Mononuclear cell (primary cell): ENCODE results near the gene PLD1. TPM values are rescaled to one million over a fixed set of nuclear protein-coding genes. Genes with fewer than 3 reads are reported as not detected.

Experiments
- H3K27me3 ChIP-seq: 2 replicates; pipeline ENCODE4 v1.6.0; 2011; ENCODE audit warnings: low read length, control low read depth; ENCODE audit not compliant: insufficient read depth
- H3K4me1 ChIP-seq: 2 replicates; pipeline ENCODE4 v1.5.1; 2011; ENCODE audit warnings: mild to moderate bottlenecking, low read length, control low read depth; ENCODE audit not compliant: insufficient read depth
- H3K4me3 ChIP-seq: 2 replicates; pipeline ENCODE4 v1.5.1; 2011; ENCODE audit warnings: mild to moderate bottlenecking, low read length, moderate library complexity
- H3K9me3 ChIP-seq: 2 replicates; pipeline ENCODE4 v1.5.1; 2011; ENCODE audit warnings: low read depth, mild to moderate bottlenecking, control low read depth, low read length
- total RNA-seq: library from RNA; depleted of rRNA; stranded (reverse); fragments of >200 nt; gene quantifications from one replicate; pipeline ENCODE4 v1.2.3, GENCODE V29; 2012

The PLD1 gene
- total RNA-seq, 1 donor, result 10.4 TPM

DNA sequence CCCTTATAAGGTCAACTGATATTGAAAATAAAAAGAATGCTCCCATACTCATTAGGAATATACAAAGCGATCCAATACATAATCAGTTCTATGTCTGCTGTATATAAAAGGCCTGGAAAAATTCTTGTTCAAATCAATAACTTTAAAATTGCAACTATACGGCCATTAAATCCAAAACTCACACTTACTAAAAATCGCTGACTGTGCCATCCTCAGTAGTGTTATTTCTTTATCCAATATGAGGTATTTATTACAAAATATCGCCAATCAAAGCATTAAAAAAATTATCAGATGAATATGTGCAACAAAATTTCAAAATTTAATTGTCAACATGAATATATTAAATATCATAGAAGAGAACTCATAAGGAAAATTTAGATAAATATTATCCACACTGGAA, 146.5 kb downstream of the PLD1 start:
- Histone ChIP-seq H3K4me1 (no peaks in the 10 kb centered on the region), H3K27me3 (no peaks in the 10 kb centered on the region), H3K9me3 (no peaks in the 10 kb centered on the region), H3K4me3 (no peak overlapping the region)

DNA sequence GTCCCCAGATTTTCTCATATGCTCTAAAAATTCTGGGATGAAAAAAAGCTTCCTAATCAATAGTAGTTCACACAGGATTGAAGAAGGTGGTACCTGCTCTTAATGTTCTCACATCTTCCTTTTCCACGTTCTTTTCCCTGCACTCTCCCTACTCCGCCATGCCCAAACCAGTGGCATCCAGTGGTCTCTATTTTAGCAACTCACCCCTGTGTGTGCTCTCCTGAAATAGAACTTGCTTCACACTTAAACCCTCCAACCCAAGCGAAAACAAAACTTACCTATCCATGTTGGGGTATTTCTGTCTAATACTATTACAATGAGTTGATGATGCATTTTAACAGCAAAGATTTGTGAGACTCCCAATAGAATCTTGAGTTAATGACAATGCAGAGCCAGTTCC, 148.8 kb downstream of the PLD1 start:
- Histone ChIP-seq H3K4me3 (no peak overlapping the region), H3K4me1 (no peaks in the 10 kb centered on the region), H3K9me3 (no peaks in the 10 kb centered on the region), H3K27me3 (no peaks in the 10 kb centered on the region)

DNA sequence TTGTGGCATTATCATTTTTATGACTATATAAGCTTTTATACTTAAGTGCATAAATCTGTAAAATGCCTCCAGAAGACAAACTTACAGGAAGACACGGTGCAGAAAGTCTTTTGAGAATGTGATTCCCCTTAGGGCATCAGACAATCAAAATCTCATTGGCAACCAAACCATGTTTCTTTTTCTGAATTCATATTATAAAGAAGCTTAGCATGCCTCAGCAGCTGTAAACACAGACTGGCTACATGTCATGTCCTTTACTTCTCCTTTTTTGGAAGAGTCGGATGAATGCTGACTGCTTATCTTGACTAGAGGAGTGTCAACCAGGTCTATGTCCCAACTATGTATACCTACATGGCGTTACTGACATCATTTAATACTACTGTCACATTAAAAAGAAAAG, 150.1 kb downstream of the PLD1 start:
- H3K4me3 ChIP-seq, result no peak overlapping the region
- H3K4me1 ChIP-seq, result no peaks in the 10 kb centered on the region
- H3K27me3 ChIP-seq, result no peaks in the 10 kb centered on the region
- no peaks in the 10 kb centered on the region for H3K9me3 ChIP-seq

DNA sequence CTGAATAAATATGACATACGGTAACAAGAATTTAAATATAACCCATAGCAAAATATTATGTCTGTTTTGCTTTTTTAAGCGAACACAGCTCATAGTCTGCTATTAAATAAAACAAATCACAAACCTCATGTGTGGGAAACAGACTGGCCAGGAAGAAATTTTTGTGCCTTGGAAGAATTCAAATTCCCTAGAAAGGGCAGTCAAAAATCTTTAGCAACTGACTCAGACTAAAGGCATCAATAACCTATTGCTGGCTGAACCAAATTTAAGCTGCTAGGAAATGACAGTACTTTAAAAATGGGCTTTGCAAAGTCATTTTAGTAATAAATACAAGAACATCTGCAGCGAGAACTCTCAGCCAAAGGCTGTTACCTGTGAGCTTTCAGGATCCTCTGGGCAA, 151.4 kb downstream of the PLD1 start:
- Histone ChIP-seq H3K4me3 (no peak overlapping the region), H3K4me1 (no peaks in the 10 kb centered on the region), H3K9me3 (no peaks in the 10 kb centered on the region), H3K27me3 (no peaks in the 10 kb centered on the region)

DNA sequence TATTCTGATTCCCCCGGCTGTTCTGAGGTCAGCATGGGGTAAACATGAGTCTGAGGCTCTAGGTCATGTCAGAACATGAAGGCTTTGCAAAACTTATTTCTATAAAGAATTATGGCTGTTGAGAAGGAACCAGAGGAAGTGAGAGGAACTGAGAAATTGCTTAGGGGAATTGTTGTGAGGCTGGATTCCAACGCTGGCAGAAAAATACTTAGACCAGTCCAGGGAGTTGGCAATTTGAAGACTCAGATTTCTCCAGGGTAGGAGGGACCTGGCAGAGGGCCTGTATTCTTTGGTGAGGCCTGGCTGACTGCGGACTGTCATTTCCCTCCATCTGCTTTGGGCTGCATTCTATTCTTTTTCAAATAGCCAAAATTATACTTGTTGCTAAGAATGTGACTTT, 155.5 kb downstream of the PLD1 start:
- Histone ChIP-seq H3K4me3 (no peak overlapping the region), H3K4me1 (no peaks in the 10 kb centered on the region), H3K9me3 (no peaks in the 10 kb centered on the region), H3K27me3 (no peaks in the 10 kb centered on the region)

DNA sequence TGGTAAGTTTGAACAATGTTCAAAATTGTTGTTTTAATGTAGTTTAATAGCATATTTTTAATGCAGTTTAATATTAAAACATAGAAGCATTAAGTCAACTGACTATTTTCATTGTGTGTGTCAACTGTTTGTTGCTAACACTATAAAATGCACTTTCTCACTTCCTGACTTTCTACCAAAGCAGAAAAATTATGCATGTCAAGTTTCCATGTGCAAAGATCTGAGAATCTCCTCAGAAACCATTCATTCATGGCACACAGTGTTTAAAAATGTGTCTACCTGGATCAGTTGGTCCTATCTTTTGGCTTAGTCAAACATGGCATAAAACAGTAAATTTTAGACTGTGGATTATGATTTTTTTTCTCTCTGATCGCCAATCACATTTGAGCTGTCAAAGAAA, 156.0 kb downstream of the PLD1 start:
- Histone ChIP-seq H3K4me3 (no peak overlapping the region), H3K9me3 (no peaks in the 10 kb centered on the region), H3K27me3 (no peaks in the 10 kb centered on the region), H3K4me1 (no peaks in the 10 kb centered on the region)

DNA sequence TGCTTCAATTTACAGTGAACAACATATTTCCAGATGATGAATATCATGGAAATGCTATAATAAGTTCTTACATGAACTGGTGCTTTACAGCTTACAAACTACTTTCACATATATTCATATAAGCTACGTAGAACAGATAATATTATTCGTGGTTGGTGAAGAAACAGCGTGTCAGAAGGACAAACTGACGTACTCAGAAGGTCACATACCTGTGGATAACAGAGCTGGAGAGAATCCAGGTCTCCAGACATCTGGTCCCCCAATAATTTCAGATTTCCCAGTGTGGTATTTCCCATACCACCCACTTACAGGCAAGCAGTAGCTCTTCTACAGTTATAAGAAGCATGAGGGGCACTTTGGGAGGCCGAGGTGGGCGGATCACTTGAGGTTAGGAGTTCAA, 156.6 kb downstream of the PLD1 start:
- H3K9me3 ChIP-seq, result no peaks in the 10 kb centered on the region
- H3K4me1 ChIP-seq, result no peaks in the 10 kb centered on the region
- no peak overlapping the region for H3K4me3 ChIP-seq
- H3K27me3 ChIP-seq, result no peaks in the 10 kb centered on the region

DNA sequence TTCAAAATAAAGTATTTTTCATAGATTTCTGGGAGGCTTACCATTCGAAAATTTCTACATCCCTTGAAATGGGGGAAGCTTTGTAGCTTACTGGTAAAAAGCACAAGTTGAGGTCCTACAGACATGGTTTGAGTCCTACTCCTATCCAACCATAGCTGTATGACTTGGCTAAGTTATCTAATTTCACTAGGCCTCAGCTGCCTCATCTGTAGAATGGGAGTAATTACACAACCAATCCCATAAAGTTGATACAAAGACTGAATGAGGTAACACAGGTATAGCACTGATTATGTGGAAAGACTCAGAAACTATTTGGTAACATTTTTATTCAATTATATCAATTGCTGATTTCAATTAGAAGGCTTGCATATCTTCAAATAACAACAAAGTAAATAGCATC, 157.4 kb downstream of the PLD1 start:
- Histone ChIP-seq H3K9me3 (no peaks in the 10 kb centered on the region), H3K27me3 (no peaks in the 10 kb centered on the region), H3K4me3 (no peak overlapping the region), H3K4me1 (no peaks in the 10 kb centered on the region)

DNA sequence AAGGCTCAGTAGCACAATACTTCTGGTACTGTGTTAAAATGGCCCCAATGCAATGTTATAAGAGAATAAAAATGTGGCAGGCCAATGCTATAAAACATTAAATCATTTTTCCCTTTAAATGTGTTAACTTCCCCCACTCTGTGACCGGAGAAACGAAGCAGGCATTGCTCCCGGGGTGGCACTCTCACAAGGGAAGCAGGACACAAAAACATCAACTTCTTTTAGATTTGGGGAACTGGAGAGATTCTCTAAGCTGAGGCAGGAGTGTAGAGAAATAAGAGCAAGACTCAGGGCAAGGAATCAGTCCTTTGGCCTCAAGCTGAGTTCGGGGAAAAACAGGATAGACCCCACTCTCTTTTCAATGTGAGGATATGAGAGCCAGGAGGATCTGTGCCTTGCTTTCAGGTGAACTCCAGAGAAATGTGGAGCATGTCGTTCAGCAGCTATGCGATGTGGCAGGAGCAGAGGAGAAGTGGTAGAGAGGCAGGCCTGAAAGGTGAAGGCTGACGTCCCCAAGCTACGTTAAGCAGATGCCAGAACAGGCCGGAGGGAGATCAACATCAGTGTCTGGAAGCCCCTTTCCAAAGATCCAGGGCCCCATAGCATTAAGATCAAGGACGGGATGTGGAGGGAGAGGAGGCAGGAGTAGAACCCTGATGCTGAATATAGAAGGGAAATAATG, 160.2 kb downstream of the PLD1 start:
- Histone ChIP-seq H3K4me1 (no peaks in the 10 kb centered on the region), H3K9me3 (no peaks in the 10 kb centered on the region)

DNA sequence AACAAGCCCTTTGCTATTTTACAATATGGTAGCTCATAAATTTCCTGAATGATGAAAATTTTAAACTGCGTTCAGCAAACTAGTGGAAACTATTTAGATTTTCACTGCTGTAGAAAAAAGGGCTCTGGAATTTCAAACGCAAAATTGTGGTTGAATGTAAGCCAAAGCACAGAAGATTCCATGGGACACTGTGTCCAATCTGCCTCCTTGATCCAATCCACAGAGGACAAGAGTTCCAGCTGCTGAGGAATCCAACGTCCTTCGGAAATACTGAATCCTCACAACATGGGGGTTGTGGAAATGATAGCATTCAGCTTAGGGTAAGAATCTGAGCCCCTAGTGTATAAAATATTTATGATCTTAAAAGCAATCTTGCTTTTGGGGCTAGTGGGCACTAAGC, 161.0 kb downstream of the PLD1 start:
- no peaks in the 10 kb centered on the region for H3K4me1 ChIP-seq
- no peak overlapping the region for H3K4me3 ChIP-seq
- H3K9me3 ChIP-seq, result no peaks in the 10 kb centered on the region

More for the DNA sequence above, 160.2 kb downstream of the PLD1 start:
- Histone ChIP-seq H3K27me3 (no peaks in the 10 kb centered on the region), H3K4me3 (no peak overlapping the region)

DNA sequence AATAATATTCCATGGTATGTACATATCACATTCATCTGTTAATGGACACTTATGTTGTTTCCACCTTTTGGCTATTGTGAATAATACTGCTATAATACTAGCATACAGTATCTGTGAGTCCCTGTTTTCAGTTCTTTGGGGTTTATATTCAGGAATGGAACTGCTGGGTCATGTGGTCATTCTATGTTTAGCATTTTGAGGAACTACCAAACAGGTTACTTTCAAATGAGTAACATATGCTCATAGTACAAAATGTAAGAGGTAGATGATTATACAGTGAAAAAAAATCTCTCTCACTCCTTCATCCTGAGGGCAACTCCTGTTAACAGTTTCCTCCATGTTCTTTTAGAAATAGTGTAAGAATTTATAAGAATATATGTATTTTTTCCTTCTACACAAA, 162.2 kb downstream of the PLD1 start:
- H3K9me3 ChIP-seq, result no peaks in the 10 kb centered on the region
- no peaks in the 10 kb centered on the region for H3K27me3 ChIP-seq
- H3K4me1 ChIP-seq, result no peaks in the 10 kb centered on the region
- H3K4me3 ChIP-seq, result no peak overlapping the region

More for the DNA sequence above, 161.0 kb downstream of the PLD1 start:
- no peaks in the 10 kb centered on the region for H3K27me3 ChIP-seq

DNA sequence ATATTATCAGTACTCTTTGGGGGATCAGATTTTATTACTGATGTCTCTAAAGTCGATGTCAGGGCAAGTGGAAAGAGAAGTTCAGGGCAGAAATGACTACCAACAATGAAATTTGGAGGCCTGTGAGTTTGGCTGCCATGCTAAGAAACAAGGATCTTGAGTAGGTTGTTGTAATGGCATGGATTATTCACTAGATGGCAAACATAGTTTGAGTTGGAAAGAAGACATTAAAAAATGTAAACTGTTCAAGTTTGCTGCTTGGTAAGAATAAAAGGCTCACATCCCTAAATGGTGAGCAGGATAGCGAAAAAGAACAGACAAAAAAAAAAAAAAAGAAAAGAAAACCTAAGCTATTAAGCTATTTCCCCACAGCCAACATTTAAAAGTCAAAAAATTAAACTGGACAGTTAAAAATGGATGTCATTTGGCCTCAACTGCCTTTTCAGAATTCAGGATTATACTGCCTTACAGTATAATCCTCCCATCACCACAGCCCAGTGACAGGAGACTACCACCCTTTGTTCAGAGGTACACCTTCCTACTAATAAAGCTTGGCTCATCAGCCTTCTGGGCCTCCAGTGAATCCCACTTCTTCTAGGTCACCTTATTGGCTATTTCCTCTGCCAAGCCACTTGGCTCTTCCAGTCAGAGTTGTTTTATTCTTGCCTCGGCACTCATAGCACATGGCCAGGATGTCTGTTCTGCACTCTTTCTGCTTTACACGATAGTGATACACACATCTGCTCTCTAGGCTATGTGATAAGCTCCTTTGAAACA, 163.7 kb downstream of the PLD1 start:
- H3K4me1 ChIP-seq, result no peaks in the 10 kb centered on the region
- H3K27me3 ChIP-seq, result no peaks in the 10 kb centered on the region
- H3K9me3 ChIP-seq, result no peaks in the 10 kb centered on the region
- H3K4me3 ChIP-seq, result no peak overlapping the region

DNA sequence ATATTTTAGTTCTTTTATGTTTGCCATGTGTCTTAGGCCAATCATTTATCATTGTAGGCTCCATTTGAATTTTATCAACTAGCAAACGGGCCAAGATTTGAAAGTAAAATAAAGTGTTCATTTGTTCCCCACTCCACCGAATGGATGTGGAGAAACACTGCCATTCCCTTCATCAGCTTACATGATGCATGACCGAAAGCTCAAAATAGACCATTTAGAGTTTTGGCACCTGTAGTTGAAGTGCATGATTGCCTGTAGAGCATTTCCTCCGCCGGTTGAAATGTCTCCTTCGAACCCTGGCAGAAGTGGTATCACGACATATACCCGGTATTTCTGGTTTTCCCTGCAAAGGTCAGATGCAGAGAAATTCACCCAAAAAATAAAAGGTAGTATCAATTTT, 165.6 kb downstream of the PLD1 start:
- Histone ChIP-seq H3K27me3 (no peaks in the 10 kb centered on the region), H3K4me1 (no peaks in the 10 kb centered on the region), H3K9me3 (no peaks in the 10 kb centered on the region), H3K4me3 (no peak overlapping the region)

DNA sequence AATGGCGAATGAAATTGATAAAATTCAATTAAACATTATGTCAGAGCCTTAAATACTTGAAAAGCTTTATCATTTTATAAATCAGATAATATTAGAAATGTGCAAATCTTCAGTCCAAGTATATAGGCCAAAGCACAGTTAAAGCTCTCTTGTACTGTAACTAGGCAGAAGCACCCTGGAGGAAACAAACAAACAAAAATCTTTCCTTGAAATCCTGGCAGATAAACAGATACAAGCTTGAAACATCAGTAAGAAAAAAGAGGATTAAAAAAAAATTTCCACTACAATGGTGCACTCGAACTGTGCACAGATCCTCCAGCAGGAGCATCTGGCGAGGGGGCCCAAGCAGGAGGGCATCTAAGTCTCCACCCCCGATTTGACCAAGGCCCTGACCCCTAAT, 166.6 kb downstream of the PLD1 start:
- Histone ChIP-seq H3K4me1 (no peaks in the 10 kb centered on the region), H3K9me3 (no peaks in the 10 kb centered on the region), H3K27me3 (no peaks in the 10 kb centered on the region), H3K4me3 (no peak overlapping the region)

DNA sequence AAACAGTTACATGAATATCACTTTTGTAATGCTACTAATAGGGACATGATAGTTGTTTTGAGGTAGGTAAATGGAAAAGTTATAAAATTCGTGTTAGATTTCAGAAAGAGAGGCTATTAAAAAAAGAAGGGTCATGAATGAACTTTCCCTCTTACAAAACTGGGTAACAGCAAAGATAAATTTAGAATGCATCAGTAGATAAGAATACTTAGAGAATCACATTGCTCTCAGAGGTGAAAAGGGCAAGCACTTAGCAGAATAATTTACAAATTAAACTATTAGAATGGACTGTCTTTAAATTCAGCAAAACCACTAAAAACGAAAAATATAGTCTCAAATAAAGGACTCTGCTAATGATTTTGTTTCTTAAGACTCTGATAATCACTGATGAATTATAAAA, 167.2 kb downstream of the PLD1 start:
- H3K4me3 ChIP-seq, result no peak overlapping the region
- no peaks in the 10 kb centered on the region for H3K4me1 ChIP-seq
- H3K27me3 ChIP-seq, result no peaks in the 10 kb centered on the region
- no peaks in the 10 kb centered on the region for H3K9me3 ChIP-seq
